CMK (cell line): ENCODE results near the gene GHR.

ENCODE experiments used
- DNase-seq: peaks from one replicate; pipeline ENCODE4 v3.0.0-alpha.2; 2010; ENCODE audit warnings: low read depth

GHR gene

DNA sequence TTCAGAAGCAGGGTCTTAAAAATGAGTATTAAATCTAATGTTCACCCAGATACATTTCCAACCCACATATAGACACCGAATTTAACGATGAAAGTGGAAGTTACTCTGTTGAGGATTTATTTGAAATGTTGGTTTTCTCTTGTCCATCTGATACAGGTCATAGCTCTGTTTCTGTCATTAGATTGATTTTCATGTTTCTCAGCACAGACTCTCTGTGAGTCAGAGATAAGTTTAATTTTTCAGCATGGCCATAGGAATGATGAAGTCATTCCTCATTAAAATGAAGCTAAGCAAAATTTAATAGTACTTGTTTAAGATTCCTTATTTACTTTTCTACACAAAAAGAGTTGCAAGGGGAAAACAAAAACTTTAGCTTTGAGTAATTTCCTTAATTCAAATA is 38.8 kb downstream of the GHR start:
- DNase-seq: no peak

DNA sequence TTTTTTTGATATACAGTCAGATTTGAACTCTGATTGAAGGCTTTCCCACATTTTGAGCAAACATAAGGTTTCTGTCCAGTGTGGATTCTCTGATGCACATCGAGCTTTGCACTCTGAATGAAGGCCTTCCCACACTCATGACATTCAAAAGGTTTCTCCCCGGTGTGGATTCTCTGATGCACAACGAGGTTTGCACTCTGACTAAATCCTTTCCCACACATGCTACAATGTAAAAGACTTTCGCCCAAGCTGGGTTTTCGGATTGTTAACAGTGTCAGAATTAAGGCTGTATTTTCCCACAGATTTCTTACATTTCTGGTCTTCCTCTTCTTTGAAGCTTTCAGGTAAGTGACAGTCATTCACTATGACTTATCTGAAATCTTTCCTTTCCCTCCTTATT is 44.3 kb downstream of the GHR start:
- no peak for DNase-seq

DNA sequence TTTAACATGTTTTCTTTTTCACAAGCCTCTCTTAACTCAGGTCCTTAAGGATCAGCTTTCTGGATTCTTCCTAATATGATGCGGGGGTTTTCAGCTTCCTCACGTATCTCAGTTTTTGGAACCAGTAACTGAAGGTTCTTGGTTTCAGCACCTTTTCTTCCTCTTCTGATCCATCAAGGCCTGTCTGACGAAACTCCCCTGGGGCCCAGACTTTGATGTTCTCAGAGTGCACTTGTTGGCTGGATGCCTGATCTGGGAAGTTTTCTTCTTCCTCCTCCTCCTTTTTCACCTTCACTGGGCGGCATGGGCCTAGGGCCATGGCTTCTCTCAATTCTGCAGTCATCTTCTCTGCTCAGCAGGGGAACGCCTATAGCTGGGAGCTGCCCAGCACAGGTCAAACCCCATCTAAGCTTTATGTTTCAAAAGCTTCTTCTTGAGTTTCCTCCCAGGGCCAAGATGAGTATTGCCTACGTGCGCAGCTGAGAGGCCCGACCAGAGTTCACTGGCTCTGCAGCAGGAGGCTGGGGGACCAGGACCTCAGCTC is 44.8 kb downstream of the GHR start:
- no peak for DNase-seq

DNA sequence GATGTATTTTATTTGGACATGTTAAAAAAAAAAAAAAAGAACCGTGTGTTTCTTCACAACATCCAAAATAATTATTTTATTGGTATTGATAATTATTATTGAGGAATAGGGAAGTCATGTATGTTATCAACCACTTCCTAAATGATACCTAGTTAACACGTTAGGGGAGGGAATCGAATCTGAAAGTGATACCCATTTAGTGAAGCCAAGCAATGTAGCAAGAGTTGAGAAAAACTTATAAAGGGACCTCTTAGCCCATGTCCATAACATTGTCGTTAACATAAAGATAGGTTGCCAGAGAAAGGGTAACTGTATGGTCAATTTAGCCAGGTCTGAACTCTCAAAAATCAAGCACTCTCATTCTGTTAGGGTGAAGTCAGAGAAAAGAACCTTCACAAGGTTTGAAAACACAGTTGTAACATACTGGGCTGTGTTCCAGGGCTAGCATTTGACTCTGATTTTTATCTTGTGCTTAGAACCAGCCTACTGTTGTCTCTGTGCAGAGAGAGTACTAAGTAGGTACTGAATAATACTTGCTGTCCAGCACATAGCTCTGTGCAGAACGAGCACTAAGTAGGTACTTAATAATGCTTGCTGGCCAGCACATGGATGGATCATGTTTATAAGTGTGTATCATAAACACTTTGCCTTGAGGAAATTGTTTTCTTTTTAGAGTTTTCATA is 60.4 kb downstream of the GHR start:
- no peak for DNase-seq

DNA sequence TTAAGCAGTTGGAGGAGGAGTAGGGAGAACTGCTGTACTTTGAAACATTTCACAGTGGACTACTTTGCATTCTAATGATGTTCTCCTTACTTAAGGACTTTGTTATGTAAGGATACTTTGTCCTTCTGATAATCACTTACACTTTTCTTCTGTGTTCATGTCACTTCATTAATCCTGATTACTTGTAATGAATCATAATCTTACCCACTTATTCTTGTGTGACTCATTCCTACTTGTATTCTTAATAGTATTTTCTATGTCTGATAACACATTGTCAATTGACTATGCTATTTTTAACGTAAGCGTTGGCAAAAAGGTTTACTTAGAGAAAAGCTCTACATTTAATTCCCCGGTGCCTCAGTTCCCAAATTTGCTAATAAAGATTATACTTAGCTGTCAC is 63.8 kb downstream of the GHR start:
- no peak for DNase-seq

DNA sequence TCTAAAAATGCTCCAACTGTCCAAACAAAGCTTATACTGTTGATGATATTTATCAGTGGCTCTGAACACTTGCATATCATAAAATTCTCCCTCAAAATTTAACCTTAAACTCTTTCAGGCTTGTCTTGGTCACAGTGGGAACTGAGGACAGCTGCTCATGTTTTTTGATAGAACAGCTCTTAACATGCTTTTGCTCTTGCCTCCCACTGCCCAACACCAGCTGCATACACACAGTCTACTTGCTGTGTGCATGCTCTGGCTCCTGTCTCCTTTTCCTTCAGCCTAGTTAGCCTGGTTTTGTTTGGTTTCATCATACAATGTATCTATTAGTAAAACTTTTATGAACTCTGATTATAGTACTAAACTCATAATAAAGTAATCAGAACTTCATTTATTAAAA is 64.6 kb downstream of the GHR start:
- no peak for DNase-seq

DNA sequence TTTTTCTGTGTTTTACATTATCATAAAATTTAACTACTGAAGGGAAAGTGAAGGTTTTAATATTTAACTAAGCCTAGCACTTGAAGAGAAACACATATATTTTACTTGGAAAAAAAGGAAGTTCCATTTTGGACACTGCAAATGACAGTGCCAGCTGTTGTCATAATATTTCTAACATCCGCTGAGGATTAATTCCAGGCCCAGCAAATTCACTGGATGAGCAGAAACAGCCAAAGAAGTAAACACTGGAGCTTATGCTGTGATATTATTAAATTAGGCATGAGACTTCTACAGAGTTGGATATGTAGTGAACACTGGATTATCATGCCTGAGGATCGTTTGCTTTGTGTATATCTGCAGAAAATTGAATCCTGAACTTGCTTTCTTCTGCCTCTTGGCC is 67.6 kb downstream of the GHR start:
- no peak for DNase-seq

DNA sequence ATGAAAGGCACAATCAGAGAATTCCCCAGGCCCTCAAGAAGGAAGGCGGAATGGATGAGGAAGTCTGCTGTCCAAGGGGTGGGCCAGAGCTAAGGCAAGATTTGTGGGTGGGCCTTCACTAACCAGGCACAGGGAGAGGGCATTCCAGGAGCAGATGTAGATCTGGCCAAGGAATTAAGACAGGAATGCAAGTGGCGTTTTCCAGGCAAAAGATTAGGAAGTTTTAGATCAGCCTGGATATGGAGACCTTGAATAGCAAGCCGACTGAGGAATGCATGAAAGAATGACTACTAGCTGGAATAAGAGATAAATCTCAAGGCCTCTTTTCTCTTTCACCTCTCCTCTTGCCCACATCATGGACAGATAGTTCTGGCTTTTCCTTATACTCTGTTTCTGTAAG is 68.5 kb downstream of the GHR start:
- DNase-seq: no peak

DNA sequence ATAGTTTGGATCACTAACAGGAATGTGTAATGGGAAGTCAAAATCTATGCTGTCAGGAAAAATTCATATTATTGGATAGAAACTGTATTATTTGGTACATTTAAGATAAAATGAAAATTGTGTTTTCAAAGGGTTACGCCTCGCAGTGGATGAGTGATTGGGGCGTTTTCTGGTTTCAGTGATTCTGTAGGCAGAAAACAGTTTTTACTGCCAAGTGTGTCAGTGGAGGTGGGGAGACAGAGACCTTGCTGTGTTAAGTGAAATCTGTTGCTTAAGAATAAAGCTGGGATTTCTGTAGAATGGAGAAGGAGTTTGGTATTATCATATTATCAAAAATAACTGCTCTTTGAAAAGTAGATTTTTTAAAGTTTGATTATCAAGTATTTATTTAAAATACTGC is 69.7 kb downstream of the GHR start:
- DNase-seq: no peak

DNA sequence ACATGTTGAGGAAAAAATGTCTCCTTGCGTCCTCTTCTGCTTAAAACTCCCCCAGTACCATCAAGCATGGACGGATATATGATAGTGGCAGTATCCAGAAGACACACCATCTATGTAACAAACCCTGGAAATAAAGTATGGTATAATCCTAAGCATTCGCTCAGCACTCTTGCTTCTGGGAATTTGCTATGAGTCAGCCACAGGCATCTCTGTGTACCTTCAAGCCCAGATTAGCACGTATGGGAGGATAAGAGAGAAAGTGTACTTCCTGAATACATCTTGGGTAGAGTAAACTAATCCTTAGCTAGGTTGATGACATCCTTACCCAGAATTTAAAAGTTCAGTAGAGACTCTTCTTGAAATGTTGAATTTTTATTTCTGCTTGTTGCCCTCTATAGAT is 71.2 kb downstream of the GHR start:
- DNase-seq: no peak

DNA sequence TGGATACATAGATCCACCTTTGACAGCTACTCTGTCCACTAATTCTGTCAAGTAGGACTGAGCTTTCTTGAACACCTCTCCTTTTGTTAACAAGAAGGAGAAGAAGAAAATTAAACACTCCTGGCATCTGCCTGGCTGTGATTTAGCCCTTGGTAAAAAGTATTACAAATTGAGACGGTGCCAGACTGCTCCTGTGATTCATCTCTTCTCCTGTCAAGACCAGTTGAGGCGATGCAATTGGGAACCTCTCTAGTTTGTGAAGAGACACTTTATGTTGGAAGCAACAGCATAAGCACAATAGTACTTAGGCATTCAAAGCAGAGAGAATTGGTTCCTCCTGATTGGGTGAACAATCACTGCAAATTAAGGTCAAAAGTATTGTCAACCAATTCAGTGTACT is 72.7 kb downstream of the GHR start:
- DNase-seq: no peak

DNA sequence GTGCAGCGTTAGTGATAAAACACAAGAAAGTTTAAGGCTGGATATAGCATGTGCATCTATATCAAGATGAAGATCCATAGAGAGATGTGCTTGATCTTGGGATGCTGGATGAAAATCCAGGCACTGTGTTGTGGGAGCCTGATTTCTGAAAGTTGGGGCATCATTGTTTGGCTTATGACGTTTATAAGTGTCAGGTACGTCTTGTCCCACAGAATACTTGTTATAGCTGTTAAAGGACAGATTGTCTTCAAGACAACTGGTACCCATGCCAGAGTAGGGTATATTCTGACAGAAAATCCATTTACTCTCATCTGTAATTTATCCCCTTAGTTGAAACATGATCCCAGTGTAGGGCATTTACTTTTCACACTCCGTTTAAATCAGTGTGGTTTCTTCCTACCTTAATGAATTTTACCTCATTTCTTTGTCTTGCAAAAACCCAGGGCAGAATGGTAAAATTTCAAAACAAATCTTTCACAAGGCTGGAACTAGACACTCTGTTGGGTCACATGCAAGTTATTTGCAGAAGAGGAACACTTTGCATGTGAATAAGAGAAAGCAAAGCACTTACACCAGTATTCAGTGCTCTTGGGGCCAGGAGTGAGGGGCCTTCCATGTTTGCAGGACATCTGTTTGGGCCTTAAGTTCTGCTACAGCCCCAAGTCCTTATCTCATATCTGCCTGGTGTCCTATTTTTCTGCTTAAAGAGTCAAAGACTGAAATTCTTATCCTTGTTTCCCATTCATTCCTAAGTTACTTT is 73.3 kb downstream of the GHR start:
- DNase-seq: no peak

DNA sequence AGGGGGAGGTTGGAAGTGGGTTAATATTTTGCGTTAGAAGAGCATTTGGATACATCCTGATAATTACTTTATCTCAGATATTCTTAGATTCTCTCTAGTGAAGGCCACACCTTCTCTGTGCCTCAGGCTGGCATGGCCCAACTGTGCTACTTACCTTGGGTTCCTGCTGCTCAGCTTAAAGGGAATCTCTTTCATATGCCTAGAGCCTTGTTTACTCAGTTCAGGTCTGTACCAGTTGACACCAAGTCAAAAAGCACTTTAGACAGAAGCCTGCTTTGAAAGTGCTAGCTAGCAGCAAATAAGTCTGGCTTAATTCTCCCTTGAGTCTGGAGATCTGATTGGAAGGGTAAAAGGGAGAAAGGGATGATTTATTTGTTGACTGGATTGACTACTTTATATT is 74.8 kb downstream of the GHR start:
- no peak for DNase-seq

DNA sequence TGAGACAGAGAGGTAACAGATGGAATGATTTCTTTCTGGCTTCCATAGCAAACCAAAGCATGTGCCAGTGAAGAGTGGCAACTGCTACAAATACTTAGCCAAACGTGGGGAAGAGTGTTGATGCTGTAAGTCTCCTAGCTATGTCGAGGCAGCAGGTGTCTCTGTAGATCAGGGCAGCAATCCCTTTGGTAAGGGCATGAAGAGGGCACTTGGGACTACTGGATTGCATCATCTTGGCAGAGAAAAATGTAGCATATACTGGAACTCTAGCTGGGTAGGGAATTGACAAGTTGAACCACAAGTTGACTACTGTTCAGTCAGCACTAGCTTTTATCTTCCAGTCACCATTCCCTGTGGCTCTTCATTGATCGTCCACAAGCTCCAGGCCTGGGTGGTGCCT is 75.8 kb downstream of the GHR start:
- DNase-seq: no peak

DNA sequence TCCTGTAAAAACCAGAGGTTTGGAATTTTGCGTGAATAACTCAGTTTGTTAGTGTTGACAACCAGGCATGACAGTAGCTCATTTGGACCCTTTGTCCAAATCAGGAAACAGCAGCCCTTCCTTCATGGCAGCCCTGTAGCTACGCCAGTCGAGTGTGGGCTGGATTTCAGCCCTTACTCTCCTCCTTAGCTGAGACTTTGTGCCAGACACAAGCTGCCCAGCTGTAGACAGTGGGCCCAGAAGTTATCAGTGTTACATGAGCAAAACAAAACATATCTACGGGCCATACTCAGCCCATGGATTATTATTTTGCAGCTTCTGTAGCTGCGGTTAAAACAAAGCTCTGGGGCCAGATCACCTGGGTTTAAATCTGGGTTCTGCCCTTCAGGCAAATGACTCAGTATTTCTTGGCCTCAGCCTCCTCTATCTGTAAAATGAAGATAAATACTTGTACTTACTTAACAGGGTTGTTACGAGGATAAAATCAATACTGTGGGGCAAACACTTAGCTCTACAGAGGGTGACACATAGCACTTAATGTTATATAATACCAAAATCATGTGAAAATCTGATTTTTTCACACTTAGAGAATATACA is 76.9 kb downstream of the GHR start:
- DNase-seq: no peak

DNA sequence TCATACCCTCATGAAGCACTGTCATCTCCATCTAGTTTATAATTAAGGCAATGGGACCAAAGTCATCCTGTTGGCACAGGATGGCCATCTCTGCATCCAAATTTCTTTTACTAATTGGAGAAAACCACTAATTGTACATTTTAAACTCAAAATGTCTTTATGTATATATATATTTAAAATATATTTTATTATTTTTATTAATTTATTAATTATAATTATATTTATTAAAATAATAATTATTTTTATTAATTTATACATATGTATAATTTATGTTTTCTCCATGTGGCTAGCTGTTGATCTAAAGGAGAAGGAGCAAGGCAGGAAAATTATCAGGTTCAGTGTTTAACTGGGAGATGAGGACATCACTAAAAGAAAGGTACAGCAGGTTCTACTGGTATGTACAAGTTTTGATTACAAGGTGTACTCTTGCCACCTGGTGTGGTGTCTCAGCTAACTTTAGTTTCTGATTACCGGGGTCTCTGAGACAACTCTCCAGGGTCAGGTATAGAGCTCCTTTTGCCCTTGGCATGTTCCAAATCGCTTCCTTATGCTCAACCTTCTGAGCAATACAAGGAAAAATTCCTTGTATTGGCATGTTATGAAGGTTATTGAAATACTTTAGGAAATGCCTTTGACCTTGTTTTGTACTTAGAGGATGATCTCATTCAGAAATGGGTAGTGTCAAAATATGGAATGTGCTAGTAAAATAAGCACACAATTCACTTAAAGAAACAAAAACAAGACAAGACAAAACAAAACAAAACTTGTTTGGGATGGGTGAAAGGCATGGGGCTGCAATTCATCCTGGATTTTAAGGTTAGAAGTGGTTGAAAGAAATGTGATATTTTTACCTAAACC is 79.6 kb downstream of the GHR start:
- DNase-seq: no peak

DNA sequence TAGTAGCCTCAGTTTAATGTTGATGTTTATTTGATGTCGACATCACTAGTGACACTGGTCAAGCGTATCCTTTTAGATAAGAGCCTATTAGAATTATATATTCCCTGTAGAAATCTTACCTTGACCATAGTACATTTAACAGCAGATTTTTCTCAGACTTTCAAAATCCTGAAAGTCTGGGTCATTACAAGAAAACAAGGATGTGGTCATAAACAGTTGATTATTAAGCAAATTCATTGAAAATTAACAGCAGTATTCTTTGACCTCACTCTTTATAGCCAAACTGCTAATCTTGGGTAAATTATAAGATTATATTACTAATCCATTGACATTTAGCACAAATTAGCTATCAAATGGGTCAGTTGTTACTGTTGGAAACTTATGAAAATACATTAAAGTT is 83.4 kb downstream of the GHR start:
- DNase-seq: no peak

DNA sequence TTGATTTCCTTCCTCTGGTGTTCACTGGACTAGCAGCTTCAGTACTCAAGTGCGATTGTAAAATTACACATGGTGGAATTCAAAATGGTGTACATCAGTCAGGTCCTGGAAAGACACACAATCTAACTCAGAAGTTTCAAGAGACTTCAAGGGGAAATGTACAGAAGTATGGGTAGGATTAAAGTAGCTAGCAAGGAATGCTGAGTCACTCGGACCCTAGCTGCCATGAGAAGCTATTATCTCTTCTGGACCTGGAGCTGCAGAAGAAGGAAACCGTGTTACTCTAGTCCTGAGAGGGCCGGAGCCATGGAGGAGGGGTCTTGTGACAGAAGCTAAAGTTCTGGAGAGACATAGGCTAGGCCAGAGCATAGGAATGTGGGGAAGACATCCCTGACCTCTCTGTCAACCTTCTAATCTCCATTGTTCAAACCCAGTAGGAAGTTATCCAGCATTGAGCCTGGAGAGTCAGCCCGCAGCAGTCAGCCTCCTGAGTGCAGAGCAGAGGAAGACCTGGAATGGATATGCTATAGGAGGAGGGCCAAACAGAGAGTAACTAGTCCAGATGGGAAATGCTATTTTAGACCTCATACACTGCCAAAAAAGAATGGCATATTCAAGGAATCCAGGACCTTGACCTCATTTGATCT is 84.3 kb downstream of the GHR start:
- DNase-seq: no peak

DNA sequence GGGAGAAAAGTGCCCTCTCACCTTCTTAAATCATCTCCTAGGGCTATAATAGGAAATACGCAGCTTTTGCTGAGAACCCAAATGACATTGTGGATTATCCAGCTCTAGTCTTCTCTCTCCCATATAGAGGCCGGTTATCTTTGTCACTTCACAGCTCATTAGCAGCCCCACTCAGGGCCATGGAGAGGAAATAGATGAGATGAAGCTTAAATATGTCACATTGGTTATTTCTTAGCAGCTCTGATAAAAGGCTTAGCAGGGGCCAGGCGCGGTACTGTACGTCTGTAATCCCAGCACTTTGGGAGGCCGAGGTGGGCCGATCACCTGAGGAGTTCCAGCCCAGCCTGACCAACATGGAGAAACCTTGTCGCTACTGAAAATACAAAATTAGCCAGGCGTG is 90.0 kb downstream of the GHR start:
- DNase-seq: no peak

DNA sequence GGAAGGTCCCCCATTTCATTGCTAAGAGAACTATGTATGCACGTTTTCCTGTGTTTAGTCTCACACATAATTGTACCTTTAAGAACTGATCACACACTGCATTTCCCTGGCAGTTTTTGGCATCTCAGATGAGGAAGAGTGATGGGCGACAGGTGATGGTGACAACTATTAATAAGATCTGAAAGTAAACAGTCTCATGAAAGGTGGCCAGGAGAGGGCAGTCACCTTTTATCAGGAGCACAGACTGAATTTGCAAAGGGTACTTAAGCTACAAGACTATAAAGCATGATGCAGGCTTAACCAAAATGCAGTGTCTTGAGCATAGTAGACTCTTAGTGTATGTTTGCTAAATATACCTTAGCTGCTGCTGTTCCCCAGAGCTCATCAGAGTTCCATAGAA is 91.5 kb downstream of the GHR start:
- no peak for DNase-seq

DNA sequence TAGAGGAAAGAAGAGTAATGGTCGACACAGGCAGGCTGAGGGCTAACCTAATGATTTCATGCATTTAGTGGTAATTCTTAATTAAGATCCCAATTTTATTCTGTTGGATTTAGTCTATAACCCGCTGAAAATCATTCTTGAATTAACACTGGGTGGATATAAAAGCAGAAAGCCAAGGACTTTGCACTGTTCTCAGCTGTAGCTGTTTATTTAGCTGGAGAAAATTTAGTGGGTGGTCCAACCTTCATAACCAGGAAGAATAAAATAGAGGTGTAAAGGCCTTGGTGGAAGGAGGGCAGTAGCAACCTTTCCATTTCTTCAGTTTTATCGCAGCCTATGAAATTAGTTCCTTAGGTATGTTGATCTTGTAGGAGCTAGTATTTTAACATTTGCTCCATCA is 92.3 kb downstream of the GHR start:
- DNase-seq: no peak
